HepG2 (cell line): Measurements from ENCODE around the gene ARPC1B. TPM values are rescaled to one million over a fixed set of nuclear protein-coding genes. Genes with fewer than 3 reads are reported as not detected.

Experiments used
- CAMTA2 ChIP-seq: sonication (generic); formaldehyde crosslinking; IDR thresholded peaks from 2 replicates; pipeline ENCODE4 v1.4.0; 2020; ENCODE audit warnings: mild to moderate bottlenecking, missing genetic modification reagents, borderline replicate concordance
- FOXJ3 ChIP-seq: sonication (generic); formaldehyde crosslinking; IDR thresholded peaks from 2 replicates; pipeline ENCODE4 v1.4.0; 2020; ENCODE audit warnings: missing genetic modification reagents, mild to moderate bottlenecking, borderline replicate concordance
- KAT2B ChIP-seq: fragments of 150-350 bp; IDR thresholded peaks from 2 replicates; pipeline ENCODE4 v1.6.1; 2014; ENCODE audit warnings: low read depth, low read length, borderline replicate concordance
- MED8 ChIP-seq: sonication (generic); formaldehyde crosslinking; IDR thresholded peaks from 2 replicates; pipeline ENCODE4 v1.8.1; 2023; ENCODE audit warnings: mild to moderate bottlenecking, missing genetic modification reagents; ENCODE audit not compliant: insufficient replicate concordance
- PCBP1 ChIP-seq: fragments of 200-400 bp; formaldehyde crosslinking; IDR thresholded peaks from 2 replicates; pipeline ENCODE4 v1.6.1; 2017; ENCODE audit warnings: mild to moderate bottlenecking, low read depth, low read length, borderline replicate concordance
- POLR2AphosphoS5 ChIP-seq: IDR thresholded peaks from 2 replicates; pipeline ENCODE4 v1.6.1; 2012; ENCODE audit warnings: low read depth, low read length
- PPARG ChIP-seq: conservative IDR thresholded peaks from 2 replicates; pipeline ENCODE4 v1.6.1; 2016; ENCODE audit warnings: missing biosample characterization, missing genetic modification reagents
- RFXANK ChIP-seq: IDR thresholded peaks from 2 replicates; pipeline ENCODE4 v1.6.1; 2016
- ZFP36L2 ChIP-seq: sonication (generic); formaldehyde crosslinking; IDR thresholded peaks from 2 replicates; pipeline ENCODE4 v1.4.0; 2020; ENCODE audit warnings: missing genetic modification reagents
- ZFP41 ChIP-seq: sonication (generic); formaldehyde crosslinking; IDR thresholded peaks from 2 replicates; pipeline ENCODE4 v1.4.0; 2020; ENCODE audit warnings: mild to moderate bottlenecking, missing genetic modification reagents, borderline replicate concordance
- ZFY ChIP-seq: sonication (generic); formaldehyde crosslinking; IDR thresholded peaks from 2 replicates; pipeline ENCODE4 v1.4.0; 2020; ENCODE audit warnings: missing genetic modification reagents
- ZNF251 ChIP-seq: sonication (generic); formaldehyde crosslinking; IDR thresholded peaks from 2 replicates; pipeline ENCODE4 v1.9.0; 2021; ENCODE audit warnings: mild to moderate bottlenecking, missing genetic modification reagents
- ZNF331 ChIP-seq: sonication (generic); formaldehyde crosslinking; IDR thresholded peaks from 2 replicates; pipeline ENCODE4 v1.4.0; 2020; ENCODE audit warnings: missing genetic modification reagents
- ZNF660 ChIP-seq: sonication (generic); formaldehyde crosslinking; IDR thresholded peaks from 2 replicates; pipeline ENCODE4 v1.5.1; 2020; ENCODE audit warnings: mild to moderate bottlenecking, low read depth, missing genetic modification reagents, borderline replicate concordance
- ZNF672 ChIP-seq: sonication (generic); formaldehyde crosslinking; IDR thresholded peaks from 2 replicates; pipeline ENCODE4 v1.8.1; 2022; ENCODE audit warnings: missing genetic modification reagents
- ZNF772 ChIP-seq: sonication (generic); formaldehyde crosslinking; IDR thresholded peaks from 2 replicates; pipeline ENCODE4 v1.5.0; 2020; ENCODE audit warnings: mild to moderate bottlenecking, missing genetic modification reagents
- ZNF816 ChIP-seq: sonication (generic); formaldehyde crosslinking; IDR thresholded peaks from 2 replicates; pipeline ENCODE4 v1.8.0; 2022; ENCODE audit warnings: missing genetic modification reagents, mild to moderate bottlenecking, borderline replicate concordance
- ZNF879 ChIP-seq: sonication (generic); formaldehyde crosslinking; IDR thresholded peaks from 2 replicates; pipeline ENCODE4 v1.8.1; 2023; ENCODE audit warnings: missing genetic modification reagents
- polyA plus RNA-seq, 8 experiments: library from polyadenylated mRNA; depleted of rRNA in 3 of 8; stranded (reverse) in 7 of 8; unstranded in 1 of 8; fragments of >200 nt; fragmentation: Illumina TruSeq in 4 of 8; extraction: Trizol in 4 of 8; gene quantifications; 2 replicates each; pipeline versions ENCODE4 v1.2.1 to v1.2.3, GENCODE V29; 2011 to 2016; ENCODE audit warnings: low read depth in 4 of 8, missing spikeins in 1 of 8, mixed read lengths in 1 of 8; ENCODE audit not compliant: insufficient read depth in 1 of 8
- total RNA-seq, 5 experiments: library from RNA; depleted of rRNA; stranded (reverse); fragments of >200 nt; fragmentation: Illumina TruSeq; extraction: Trizol; gene quantifications; 2 replicates each; pipeline ENCODE4 v1.2.3, GENCODE V29; 2016; ENCODE audit warnings: low read depth in 1 of 5
- TF ChIP-seq, protein P1 (sequence below): sonication (generic); formaldehyde crosslinking; IDR thresholded peaks from 2 replicates; pipeline ENCODE4 v1.4.0; 2020; ENCODE audit warnings: missing genetic modification reagents
- TF ChIP-seq, protein P2 (sequence below): sonication (generic); formaldehyde crosslinking; conservative IDR thresholded peaks from 2 replicates; pipeline ENCODE4 v1.8.1; 2023; ENCODE audit warnings: missing genetic modification reagents
- TF ChIP-seq, protein P3 (sequence below): IDR thresholded peaks from 2 replicates; pipeline ENCODE4 v1.6.1; 2016
- TF ChIP-seq, protein P4 (sequence below): sonication (generic); formaldehyde crosslinking; IDR thresholded peaks from 2 replicates; pipeline ENCODE4 v1.4.0; 2020; ENCODE audit warnings: mild to moderate bottlenecking, missing genetic modification reagents

Gene ARPC1B
- total and polyA plus RNA-seq, 2 of the 13 experiments (the other 11 are each of a cell fraction or from before 2014, with no cell fraction given), result 72.9 to 89.1 TPM

DNA sequence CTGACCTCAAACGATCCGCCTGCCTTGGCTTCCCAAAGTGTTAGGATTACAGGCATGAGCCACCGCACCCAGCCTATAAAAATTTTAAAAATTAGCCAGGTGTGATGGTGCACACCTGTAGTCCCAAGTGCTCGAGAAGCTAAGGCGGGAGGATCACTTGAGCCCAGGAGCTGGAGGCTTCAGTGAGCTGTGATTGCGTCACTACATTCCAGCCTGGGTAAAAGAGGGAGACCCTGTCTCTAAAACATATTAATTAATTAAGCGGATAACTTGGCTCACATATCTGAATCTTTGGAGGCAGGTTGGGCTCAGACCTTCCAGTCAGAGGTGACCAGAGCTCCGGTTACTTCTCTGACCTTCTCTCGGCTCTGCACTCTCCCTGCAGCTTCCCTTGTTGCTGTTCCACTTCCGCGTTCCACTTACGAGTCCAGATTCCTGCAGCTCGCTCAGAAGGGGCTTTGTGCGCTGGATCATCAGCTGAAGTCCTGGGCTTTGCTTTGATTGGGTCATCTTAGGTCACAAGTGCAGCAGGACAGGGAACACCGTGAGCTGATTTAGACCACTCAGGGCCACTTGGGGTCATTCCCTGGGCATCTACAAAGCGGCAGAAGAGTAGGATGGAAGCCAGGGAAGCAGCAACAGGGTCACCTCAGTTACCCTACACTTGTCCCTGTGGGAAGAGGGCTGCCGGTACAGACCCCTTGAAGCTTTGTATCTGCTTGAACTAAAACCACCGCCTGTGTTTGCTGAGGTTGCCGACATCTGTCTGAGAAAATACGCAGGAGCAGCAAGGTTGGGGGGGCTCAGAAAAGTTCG lies 2.0 kb upstream of the ARPC1B start (continued):
- TF ChIP-seq, protein P1, sequence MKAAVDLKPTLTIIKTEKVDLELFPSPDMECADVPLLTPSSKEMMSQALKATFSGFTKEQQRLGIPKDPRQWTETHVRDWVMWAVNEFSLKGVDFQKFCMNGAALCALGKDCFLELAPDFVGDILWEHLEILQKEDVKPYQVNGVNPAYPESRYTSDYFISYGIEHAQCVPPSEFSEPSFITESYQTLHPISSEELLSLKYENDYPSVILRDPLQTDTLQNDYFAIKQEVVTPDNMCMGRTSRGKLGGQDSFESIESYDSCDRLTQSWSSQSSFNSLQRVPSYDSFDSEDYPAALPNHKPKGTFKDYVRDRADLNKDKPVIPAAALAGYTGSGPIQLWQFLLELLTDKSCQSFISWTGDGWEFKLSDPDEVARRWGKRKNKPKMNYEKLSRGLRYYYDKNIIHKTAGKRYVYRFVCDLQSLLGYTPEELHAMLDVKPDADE, result no peak
- TF ChIP-seq, protein P2, sequence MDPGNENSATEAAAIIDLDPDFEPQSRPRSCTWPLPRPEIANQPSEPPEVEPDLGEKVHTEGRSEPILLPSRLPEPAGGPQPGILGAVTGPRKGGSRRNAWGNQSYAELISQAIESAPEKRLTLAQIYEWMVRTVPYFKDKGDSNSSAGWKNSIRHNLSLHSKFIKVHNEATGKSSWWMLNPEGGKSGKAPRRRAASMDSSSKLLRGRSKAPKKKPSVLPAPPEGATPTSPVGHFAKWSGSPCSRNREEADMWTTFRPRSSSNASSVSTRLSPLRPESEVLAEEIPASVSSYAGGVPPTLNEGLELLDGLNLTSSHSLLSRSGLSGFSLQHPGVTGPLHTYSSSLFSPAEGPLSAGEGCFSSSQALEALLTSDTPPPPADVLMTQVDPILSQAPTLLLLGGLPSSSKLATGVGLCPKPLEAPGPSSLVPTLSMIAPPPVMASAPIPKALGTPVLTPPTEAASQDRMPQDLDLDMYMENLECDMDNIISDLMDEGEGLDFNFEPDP (CRISPR knock-in tag), result no peak
- TF ChIP-seq ZNF816 (CRISPR knock-in tag) (no peak), ZNF772 (CRISPR knock-in tag) (peak; percentile 44; the same call in 1 of the 2 replicates), KAT2B (no peak), ZFP36L2 (CRISPR knock-in tag) (no peak), PCBP1 (no peak), FOXJ3 (CRISPR knock-in tag) (no peak), ZFY (peak; percentile 21; the same call in 1 of the 2 replicates), POLR2AphosphoS5 (peak; percentile 74), PPARG (0 out of 2 replicates have a peak, but pooled peaks have one; percentile 63), ZNF879 (CRISPR knock-in tag) (no peak), RFXANK (CRISPR knock-in tag) (no peak), ZNF251 (CRISPR knock-in tag) (no peak), MED8 (CRISPR knock-in tag) (no peak), ZNF660 (CRISPR knock-in tag) (no peak), ZFP41 (CRISPR knock-in tag) (no peak), ZNF331 (CRISPR knock-in tag) (peak; percentile 98), CAMTA2 (CRISPR knock-in tag) (no peak), ZNF672 (no peak)
- TF ChIP-seq, protein P3, sequence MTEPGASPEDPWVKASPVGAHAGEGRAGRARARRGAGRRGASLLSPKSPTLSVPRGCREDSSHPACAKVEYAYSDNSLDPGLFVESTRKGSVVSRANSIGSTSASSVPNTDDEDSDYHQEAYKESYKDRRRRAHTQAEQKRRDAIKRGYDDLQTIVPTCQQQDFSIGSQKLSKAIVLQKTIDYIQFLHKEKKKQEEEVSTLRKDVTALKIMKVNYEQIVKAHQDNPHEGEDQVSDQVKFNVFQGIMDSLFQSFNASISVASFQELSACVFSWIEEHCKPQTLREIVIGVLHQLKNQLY (CRISPR knock-in tag), result no peak
- TF ChIP-seq, protein P4, sequence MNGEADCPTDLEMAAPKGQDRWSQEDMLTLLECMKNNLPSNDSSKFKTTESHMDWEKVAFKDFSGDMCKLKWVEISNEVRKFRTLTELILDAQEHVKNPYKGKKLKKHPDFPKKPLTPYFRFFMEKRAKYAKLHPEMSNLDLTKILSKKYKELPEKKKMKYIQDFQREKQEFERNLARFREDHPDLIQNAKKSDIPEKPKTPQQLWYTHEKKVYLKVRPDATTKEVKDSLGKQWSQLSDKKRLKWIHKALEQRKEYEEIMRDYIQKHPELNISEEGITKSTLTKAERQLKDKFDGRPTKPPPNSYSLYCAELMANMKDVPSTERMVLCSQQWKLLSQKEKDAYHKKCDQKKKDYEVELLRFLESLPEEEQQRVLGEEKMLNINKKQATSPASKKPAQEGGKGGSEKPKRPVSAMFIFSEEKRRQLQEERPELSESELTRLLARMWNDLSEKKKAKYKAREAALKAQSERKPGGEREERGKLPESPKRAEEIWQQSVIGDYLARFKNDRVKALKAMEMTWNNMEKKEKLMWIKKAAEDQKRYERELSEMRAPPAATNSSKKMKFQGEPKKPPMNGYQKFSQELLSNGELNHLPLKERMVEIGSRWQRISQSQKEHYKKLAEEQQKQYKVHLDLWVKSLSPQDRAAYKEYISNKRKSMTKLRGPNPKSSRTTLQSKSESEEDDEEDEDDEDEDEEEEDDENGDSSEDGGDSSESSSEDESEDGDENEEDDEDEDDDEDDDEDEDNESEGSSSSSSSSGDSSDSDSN (CRISPR knock-in tag), result peak; percentile 49
